Activated B cell treated with CpG ODN at 0.5 μM for 24 hours (primary cell): ENCODE results near the gene SAE1. TPM values are rescaled to one million over a fixed set of nuclear protein-coding genes. Genes with fewer than 3 reads are reported as not detected.

ENCODE experiments used
- ATAC-seq: fragments of 200-7000 bp; cut with Tn5 transposase; one replicate; pipeline ENCODE4 v1.10.0; 2021; ENCODE audit warnings: low read depth, mild to moderate bottlenecking, moderate library complexity
- CTCF ChIA-PET: fragments of 350-600 bp; sonication (Branson Sonifier 250); formaldehyde crosslinking; loops from one replicate; lab custom pipeline; 2021; ENCODE audit warnings: antibody characterized with exemption; lab: Charles Lee
- POLR2A ChIA-PET: fragments of 350-600 bp; sonication (Branson Sonifier 250); formaldehyde crosslinking; loops from one replicate; lab custom pipeline; 2021; ENCODE audit warnings: antibody characterized with exemption; lab: Charles Lee
- DNase-seq: peaks from one replicate; pipeline ENCODE4 v3.0.0; 2022
- H3K27ac Mint-ChIP-seq: one replicate; pipeline ENCODE4 v1.8.0; 2020; ENCODE audit warnings: mixed read lengths
- H3K27me3 Mint-ChIP-seq: one replicate; pipeline ENCODE4 v1.8.0; 2021; ENCODE audit warnings: mixed read lengths
- H3K36me3 Mint-ChIP-seq: one replicate; pipeline ENCODE4 v1.8.0; 2021; ENCODE audit warnings: low read depth, mixed read lengths
- H3K4me1 Mint-ChIP-seq: one replicate; pipeline ENCODE4 v1.8.0; 2021; ENCODE audit warnings: mixed read lengths
- H3K4me3 Mint-ChIP-seq: one replicate; pipeline ENCODE4 v1.8.0; 2020; ENCODE audit warnings: mild to moderate bottlenecking, mixed read lengths
- H3K9me3 Mint-ChIP-seq: one replicate; pipeline ENCODE4 v1.8.0; 2020; ENCODE audit warnings: mixed read lengths
- CTCF ChIP-seq: fragments of 200-600 bp; IDR thresholded peaks from one replicate; pipeline ENCODE4 v1.8.0; 2022; ENCODE audit warnings: antibody characterized with exemption, mild to moderate bottlenecking
- intact Hi-C: fragments of 100-400 bp; cut with micrococcal nuclease; formaldehyde crosslinking; loops from one replicate; pipeline ENCODE4 v1.15.1; 2024
- total RNA-seq: library from RNA; stranded (reverse); gene quantifications from 2 replicates; pipeline ENCODE4 v1.2.3, GENCODE V29; 2022

Gene SAE1
- total RNA-seq, result 64.5 and 67.4 TPM in 2 replicates

- ATAC-seq (peak; percentile 89), DNase-seq (peak; percentile 94)
- H3K9me3 Mint-ChIP-seq, result peaks cover 2% of the 10 kb centered on the region
- CTCF ChIA-PET, result interaction anchor here (1.2 to 2.5 kb wide), 8 partner anchors 19 to 218 kb away, joined by 3 to 18 read pairs (median 4); partner anchors contain the start of genes DHX34 and INAFM1
- peak within 1 kb of the TSS; percentile 99 for H3K4me3 Mint-ChIP-seq
- peak within 1 kb of the TSS; percentile 94 for H3K27ac Mint-ChIP-seq
- POLR2A ChIA-PET, result interaction anchor here (0.6 to 3.2 kb wide), 18 partner anchors 9 to 1592 kb away, joined by 3 to 60 read pairs (median 4); partner anchors contain the start of genes CCDC9, DHX34, INAFM1 and ZC3H4
- intact Hi-C loops, result loop anchor here (1.0 kb wide), 2 partner anchors 17 to 114 kb away; partner anchors contain the start of gene ZC3H4
- no peaks in the 10 kb centered on the region for H3K27me3 Mint-ChIP-seq
- H3K36me3 Mint-ChIP-seq, result peaks cover 23% of the 10 kb centered on the region
- H3K4me1 Mint-ChIP-seq, result peaks cover 44% of the 10 kb centered on the region
- no peak for TF ChIP-seq CTCF
Observed at GRCh38 chr19:47130589-47131227, at the start of gene SAE1. TSS of gene SAE1 (plus strand) at chr19:47130835. CDS start at chr19:47130931, 96 bp downstream.

- H3K36me3 Mint-ChIP-seq, result peaks cover 78% of the 10 kb centered on the region
- DNase-seq (no peak), ATAC-seq (no peak)
- CTCF ChIA-PET, result interaction anchor here (0.7 to 6.3 kb wide), 9 partner anchors 14 to 223 kb away, joined by 3 to 58 read pairs (median 4); partner anchors contain the start of gene SAE1
- H3K4me3 Mint-ChIP-seq, result no peak overlapping the region
- POLR2A ChIA-PET, result interaction anchor here (0.6 to 3.5 kb wide), 2 partner anchors 16 to 32 kb away, joined by 4 to 27 read pairs; partner anchors contain the start of gene ZC3H4
- H3K27ac Mint-ChIP-seq, result no peak overlapping the region
- H3K4me1 Mint-ChIP-seq, result peaks cover 9% of the 10 kb centered on the region
- no peaks in the 10 kb centered on the region for H3K9me3 Mint-ChIP-seq
- TF ChIP-seq CTCF, result no peak
- intact Hi-C loops, result no loop called here
- no peaks in the 10 kb centered on the region for H3K27me3 Mint-ChIP-seq
Observed at GRCh38 chr19:47081095-47081494, 49.5 kb upstream of the SAE1 start.

- Mint-ChIP-seq H3K4me1 (peaks cover 15% of the 10 kb centered on the region), H3K27me3 (no peaks in the 10 kb centered on the region), H3K36me3 (peaks cover 75% of the 10 kb centered on the region), H3K9me3 (no peaks in the 10 kb centered on the region), H3K4me3 (no peak overlapping the region), H3K27ac (no peak overlapping the region)
- POLR2A ChIA-PET, result no interaction called here
- CTCF ChIA-PET, result interaction anchor here (1.4 to 6.3 kb wide), 2 partner anchors 41 to 44 kb away, joined by 4 to 58 read pairs; no protein-coding TSS in a partner anchor
- TF ChIP-seq CTCF, result no peak
- ATAC-seq, result no peak
- no peak for DNase-seq
- intact Hi-C loops, result no loop called here
Observed at GRCh38 chr19:47082493-47082892, 48.1 kb upstream of the SAE1 start.

GRCh38 chr19:47084879-47085439 lies 45.7 kb upstream of the SAE1 start:
- H3K27ac Mint-ChIP-seq, result no peak overlapping the region

More at GRCh38 chr19:47084879-47085439, 45.7 kb upstream of the SAE1 start:
- Mint-ChIP-seq H3K9me3 (no peaks in the 10 kb centered on the region), H3K4me1 (peaks cover 15% of the 10 kb centered on the region), H3K36me3 (peaks cover 82% of the 10 kb centered on the region), H3K27me3 (no peaks in the 10 kb centered on the region), H3K4me3 (no peak overlapping the region)
- no peak for DNase-seq
- ATAC-seq, result no peak
- ChIA-PET CTCF (no interaction called here), POLR2A (no interaction called here)
- TF ChIP-seq CTCF, result no peak
- intact Hi-C loops, result no loop called here
